ENCODE results near the gene ZNF92.
"Not testable (repeated sequence)": the region's sequence is repeated elsewhere in the genome, so short reads cannot be mapped to it uniquely, and the experiment has no call there.

ZNF92 gene

GRCh38 chr7:65423286-65423685 lies 49.6 kb downstream of the ZNF92 start:
- not testable (repeated sequence) for DNase-seq (ENCODE audit: low read depth in 2 of 2)

GRCh38 chr7:65429642-65430343 lies 56.1 kb downstream of the ZNF92 start:
- DNase-seq (ENCODE audit: low read depth in 2 of 2) = no peak

- DNase-seq (ENCODE audit: low read depth in 2 of 2) = no peak
Measured at GRCh38 chr7:65430344-65431186, 56.9 kb downstream of the ZNF92 start.

GRCh38 chr7:65434307-65434706 lies 60.7 kb downstream of the ZNF92 start:
- DNase-seq (ENCODE audit: low read depth in 2 of 2) = no peak

GRCh38 chr7:65436163-65436562 lies 62.5 kb downstream of the ZNF92 start:
- no peak for DNase-seq (ENCODE audit: low read depth in 2 of 2)

- DNase-seq (ENCODE audit: low read depth in 2 of 2) = no peak
Measured at GRCh38 chr7:65438598-65438997, 64.9 kb downstream of the ZNF92 start.

- DNase-seq (ENCODE audit: low read depth in 2 of 2) = no peak
Measured at GRCh38 chr7:65441010-65441409, 67.4 kb downstream of the ZNF92 start.

- DNase-seq (ENCODE audit: low read depth in 2 of 2) = no peak
Measured at GRCh38 chr7:65444205-65444842, 70.7 kb downstream of the ZNF92 start.

- no peak for DNase-seq (ENCODE audit: low read depth in 2 of 2)
Measured at GRCh38 chr7:65444899-65445823, 71.5 kb downstream of the ZNF92 start.

GRCh38 chr7:65447041-65447440 lies 73.4 kb downstream of the ZNF92 start:
- not testable (repeated sequence) for DNase-seq (ENCODE audit: low read depth in 2 of 2)

GRCh38 chr7:65448816-65449504 lies 75.3 kb downstream of the ZNF92 start:
- DNase-seq (ENCODE audit: low read depth in 2 of 2) = no peak

- no peak for DNase-seq (ENCODE audit: low read depth in 2 of 2)
Measured at GRCh38 chr7:65449505-65449852, 75.8 kb downstream of the ZNF92 start.
